GM19395 (cell line): ENCODE results near the gene BCL10.
A peak's percentile ranks its signal among the peaks of the same experiment; 100 is the strongest.

Source experiments
- ATAC-seq: cut with Tn5 transposase; IDR thresholded peaks from one replicate; pipeline ENCODE4 v1.9.1; 2021; ENCODE audit warnings: mild to moderate bottlenecking, moderate library complexity; ENCODE audit not compliant: unreplicated experiment

Gene BCL10

GRCh38 chr1:85276215-85276977 lies at the start of gene BCL10:
TSS of gene BCL10 (minus strand) at chr1:85276632. CDS start at chr1:85276352, 280 bp downstream.
- peak; percentile 95 for ATAC-seq

- no peak for ATAC-seq
These were observed 49.5 kb upstream of the BCL10 start for GRCh38 chr1:85325920-85326319.

DNA sequence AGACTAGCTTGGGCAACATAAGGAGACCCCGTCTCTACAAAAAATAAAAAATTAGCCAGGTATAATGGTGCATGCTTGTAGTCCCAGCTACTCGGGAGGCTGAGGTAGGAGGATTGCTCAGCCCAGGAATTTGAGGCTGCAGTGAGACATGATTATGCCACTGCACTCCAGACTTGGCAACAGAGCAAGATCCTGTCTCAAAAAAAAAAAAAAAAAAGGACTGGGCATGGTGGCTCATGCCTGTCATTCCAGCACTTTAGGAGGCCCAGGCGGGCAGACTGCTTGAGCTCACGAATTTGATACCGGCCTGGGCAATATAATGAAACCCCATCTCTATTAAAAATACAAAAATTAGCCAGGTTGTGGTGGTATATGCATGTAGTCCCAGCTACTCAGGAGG lies 47.3 kb upstream of the BCL10 start:
- no peak for ATAC-seq

DNA sequence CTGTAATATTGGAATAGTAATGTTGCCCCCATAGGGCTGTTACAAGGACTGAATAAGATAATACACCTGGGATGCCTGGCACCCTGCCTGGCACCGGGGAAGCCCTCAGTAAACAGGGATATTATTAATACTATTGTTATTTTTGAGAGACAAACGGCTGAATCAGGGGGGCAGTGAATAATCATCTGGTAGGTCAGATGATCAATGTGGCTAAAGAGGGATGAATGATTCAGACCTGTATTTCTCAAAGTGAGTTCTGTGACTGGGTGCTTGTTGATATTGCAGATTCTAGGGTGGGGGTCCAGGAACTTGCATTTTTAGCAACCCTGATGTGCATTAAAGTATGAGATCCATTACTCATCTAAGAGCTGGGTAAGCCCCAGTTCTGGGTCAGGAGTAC lies 46.2 kb upstream of the BCL10 start:
- ATAC-seq, result no peak

DNA sequence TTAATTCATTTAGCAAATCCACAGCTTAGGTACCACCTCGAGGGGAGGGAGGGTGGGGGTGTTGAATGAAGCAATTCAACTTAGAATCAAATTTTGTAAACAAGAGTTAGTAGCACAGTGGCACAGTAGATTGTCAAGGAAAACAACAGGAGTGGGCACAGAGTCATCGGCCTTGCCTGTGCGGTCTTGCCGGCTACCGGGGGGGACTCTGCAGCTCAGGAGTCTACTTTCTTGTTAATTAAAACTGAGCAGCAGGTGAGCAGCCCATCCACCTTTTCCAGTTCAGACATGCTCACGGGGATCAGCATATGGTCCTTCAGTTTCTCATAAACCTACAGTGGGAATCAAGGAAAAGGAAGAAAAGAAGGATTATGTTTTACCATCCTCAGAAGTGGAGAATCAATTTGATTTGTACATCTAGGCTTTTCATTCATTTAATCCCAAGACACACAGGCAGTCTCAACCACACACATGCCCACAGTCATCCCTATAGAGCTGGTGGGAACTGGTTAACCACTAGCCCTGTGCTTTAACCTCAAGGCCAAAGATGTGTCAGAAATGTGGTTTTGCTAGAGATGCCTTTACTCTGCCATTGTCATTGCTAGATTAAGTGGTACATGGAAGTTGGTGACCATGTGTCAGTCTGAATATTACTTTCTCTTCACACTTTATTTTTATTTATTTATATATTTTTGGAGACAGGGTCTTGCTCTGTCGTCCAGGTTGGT lies 45.0 kb upstream of the BCL10 start:
- ATAC-seq, result peak; percentile 66

DNA sequence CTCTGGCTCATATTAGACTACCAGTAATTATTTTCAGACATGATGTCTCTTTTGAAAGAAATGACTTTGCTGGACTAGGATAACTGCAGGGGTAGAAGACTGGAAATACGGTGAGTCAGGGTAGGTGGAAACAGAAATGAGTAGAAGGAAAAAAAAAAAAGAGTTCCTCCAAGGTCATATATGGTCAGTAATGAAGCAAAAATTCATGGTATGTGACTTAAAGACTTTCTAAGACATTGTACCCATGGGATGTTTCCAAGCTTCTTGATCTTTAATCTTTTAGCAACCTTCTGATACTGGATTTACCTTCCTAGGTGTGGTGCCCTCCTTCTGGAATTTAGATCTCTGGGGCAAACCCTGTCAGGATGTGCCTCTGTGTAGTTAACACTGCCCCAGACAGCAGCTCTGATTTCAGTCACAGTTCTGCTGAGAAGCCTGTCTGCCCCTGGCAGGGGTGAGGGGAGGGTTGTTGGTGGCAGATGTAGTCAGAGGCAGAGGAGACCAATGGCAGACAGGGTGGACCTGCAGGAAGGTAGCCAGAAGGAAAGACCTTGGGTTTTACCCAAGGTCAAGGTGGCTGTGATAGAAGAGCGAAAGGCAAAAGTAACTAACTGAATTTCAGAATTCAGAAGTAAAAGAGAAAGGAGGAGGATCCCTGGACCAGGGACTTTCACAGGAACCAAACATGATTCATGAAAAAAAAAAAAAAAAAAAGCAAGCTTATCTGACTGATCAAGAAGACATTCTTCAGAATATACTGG lies 44.1 kb upstream of the BCL10 start:
- no peak for ATAC-seq

GRCh38 chr1:85319931-85320330 lies 43.5 kb upstream of the BCL10 start:
- ATAC-seq, result no peak

DNA sequence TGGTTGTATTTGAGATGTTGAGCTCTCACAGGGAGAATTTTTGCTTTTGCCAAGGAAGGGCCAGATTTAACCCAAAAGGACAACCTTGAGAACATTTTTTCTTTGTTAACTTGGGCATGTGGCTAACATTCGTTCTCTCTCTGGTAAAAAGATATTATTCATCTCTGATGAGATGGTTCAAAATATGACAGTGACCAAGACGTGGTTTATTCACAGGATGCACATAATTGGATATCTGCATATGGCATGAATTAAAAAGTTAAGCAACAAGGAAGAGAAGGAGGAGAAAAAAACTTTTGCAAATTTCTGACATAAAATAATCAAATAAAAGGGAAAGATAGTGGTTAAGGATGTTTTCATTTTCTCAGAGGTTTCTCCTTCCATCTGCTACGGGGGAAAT lies 43.1 kb upstream of the BCL10 start:
- no peak for ATAC-seq

DNA sequence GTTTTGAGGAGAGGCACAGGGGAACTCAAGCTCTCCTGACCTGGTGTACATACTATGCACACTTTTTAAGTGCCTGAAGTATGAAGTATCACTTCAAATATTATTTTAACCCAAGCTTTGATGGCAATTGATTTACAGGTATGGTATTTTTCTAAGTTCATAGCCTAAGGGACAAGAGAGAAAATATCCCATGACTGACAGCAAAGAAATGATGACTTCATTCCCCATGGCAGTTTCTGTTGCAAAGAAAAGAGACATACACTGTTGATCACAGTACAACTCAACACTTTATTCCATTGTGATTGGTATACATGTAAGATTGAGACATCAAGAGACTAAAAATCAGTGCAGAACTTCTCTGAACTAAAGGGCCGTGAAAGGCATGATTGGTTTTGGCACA lies 41.8 kb upstream of the BCL10 start:
- ATAC-seq, result no peak

DNA sequence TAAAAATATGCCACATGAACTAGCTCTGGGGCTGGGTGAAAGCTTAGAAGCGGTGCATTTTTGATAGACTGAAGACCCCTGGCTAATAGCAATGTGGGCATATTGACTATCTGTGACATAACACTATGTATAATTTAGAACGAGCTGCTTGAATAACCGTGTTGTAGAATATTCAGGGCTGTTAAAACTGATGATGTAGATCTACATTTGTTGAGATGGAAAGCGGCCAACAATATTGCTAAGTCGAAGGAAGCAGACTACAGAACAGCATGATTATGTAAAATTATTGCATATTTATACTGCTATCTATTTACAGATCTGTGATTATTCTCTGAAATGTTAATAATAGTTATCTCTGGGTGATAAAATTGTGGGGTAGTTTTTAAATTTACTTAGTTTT lies 41.1 kb upstream of the BCL10 start:
- ATAC-seq, result no peak

- no peak for ATAC-seq
These were observed 39.9 kb upstream of the BCL10 start for GRCh38 chr1:85316321-85316720.

- ATAC-seq, result no peak
These were observed 39.4 kb upstream of the BCL10 start for GRCh38 chr1:85315789-85316188.

DNA sequence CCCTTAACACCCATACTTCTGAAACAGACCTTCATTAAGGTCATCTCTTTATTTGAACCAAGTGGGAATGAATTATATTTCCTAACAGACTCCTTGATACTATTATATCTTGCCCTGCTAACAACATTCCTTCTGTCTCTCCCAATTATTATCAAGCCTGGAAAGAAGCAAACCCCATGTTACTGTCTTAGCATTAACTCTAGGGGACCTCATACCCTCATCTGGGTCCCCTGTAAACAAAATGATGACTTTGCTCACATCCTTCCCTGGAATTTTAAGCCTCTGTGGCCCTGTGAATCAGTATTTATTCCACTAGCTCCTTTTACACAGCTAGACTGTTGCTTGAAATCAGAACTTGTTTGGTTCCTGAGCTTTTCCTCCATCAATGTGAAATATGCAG lies 38.3 kb upstream of the BCL10 start:
- ATAC-seq, result no peak

GRCh38 chr1:85313888-85314696 lies 37.7 kb upstream of the BCL10 start:
- no peak for ATAC-seq

DNA sequence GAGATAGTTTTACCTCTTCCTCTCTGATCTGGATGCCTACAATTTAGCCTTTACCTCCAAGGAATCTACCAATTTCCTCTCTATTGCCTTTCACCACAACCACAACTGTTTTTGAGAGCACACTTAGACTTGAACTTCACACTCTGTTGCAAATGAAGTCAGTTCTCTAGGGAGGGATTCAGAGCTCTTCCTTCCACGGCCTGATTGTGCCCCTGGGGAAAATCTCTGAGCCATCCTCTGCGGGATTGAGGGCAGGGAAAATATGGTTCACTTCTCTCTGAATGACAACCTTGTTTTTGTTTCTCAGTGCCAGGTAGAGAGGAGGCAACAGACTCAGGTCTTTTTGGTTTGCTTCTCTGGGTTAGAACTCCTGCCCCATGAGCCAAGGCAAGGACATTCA lies 35.4 kb upstream of the BCL10 start:
- no peak for ATAC-seq

DNA sequence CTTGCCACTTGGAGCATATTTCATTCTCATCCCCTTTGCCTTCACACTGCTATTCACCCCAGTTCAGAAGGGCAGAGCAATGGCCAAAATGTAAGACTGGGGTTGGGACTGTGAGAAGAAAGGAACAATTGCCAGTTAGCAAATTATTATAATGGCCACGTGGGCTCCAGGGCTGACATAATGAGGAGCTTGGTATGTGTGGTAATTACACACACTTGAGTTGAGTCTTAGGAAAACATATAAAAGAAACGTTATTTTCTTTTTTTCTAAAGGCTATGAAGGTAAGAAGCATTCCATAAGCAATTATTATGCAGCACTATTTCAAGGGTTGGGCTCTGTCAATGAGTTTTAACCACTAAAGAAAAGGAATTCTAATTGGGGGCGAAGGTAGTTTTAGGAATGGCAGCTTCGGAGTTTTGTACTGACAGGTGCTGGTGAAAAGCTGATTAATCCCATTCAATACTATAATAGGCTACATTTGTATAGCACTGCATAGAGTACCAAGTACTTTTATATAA lies 32.5 kb upstream of the BCL10 start:
- no peak for ATAC-seq

DNA sequence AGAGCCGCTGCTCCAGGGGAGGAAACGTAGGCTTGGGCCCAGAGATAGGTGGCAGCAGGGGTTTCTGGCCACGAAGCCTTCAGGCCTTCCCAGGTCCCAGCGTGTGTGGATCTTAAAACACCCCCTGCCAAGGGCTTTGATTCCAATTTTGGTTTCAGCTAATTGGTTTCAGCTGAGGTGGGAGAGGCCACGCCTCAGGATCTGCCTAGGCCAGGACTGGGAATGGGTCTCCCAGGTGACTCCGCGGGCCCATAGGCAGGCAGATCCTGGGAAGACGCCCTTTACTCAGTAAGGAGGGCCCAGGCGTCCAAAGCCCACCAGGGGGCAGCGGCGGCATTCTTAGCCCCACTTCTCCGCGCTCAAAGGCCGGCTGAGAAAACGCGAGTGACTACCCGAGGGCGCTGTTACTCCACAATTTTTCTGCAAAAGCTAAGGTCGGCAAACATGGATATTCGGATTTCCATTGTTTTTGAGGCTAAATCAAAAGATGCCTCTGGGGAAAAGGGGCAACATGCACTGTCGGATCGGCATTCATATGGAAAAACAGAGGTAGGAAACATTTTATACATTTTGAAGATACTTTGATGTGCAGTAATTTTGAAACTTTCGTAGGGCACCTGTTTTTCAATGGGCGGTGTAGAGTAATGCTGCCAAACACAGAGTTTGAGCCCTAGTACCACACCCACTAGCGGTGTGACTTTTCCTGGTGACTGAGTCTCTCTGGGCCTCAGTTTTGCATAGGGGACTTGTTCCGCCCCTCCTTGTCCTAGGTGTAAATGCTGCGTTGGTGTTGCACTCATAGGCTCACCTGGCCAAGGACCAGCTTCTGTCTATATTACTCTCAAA lies 31.8 kb upstream of the BCL10 start:
- peak; percentile 95 for ATAC-seq

DNA sequence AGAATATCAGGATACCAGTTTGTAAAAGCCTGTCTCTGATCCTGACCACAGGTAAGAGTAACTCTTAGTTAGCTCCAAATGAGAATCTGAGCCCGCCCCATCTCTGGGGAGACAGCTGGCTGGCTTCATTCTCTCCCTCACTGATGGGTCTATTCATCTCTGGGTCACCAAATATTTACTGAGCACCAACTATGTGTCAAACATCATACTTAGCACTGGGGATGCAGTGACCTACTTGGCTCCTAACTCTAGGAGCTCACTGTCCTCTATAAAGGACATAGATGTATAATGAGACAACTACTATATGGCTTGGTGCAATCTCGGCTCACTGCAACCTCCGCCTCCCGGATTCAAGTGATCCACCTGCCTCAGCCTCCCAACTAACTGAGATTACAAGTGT lies 29.8 kb upstream of the BCL10 start:
- no peak for ATAC-seq

DNA sequence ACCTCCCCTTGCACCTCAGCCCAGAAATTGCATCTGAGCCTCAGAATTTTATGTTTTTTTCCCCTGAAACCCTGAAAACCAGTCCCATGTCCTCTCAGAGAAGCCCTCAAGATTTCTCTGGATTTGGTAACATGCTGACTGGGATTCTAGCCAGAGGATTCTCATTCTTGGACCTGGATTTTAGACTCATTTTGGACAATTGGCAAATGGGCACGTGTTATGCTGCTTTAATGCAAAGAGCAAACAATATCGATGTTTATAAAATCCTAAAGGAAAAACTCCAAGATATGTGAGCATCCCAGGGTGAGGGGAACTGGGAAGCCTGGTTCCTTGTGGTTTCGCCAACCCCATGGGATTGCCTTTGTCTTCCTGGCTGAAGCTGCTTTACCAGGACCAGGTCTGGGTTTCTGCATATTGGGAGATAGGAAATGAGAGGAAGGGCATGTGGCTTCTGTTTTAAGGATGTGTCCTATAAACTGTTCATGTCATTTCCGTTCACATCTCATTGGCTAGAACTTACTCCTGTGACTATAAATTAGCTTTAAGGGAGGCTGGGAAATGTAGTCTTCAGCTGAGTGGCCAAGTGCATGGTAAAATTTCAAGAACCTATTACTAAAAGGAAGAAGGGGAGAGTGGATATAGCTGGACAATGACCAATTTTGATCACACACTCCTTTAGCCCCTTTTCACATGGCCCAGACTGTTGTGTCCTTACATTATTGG lies 27.2 kb upstream of the BCL10 start:
- ATAC-seq, result no peak
